ELR (cell line): ENCODE measurements around the gene PPARD.
"Not testable (repeated sequence)": the region's sequence is repeated elsewhere in the genome, so short reads cannot be mapped to it uniquely, and the experiment has no call there.

Experiments used
- DNase-seq: peaks from one replicate; pipeline ENCODE4 v3.0.0-alpha.2; 2015; ENCODE audit warnings: low read depth

PPARD gene

DNA sequence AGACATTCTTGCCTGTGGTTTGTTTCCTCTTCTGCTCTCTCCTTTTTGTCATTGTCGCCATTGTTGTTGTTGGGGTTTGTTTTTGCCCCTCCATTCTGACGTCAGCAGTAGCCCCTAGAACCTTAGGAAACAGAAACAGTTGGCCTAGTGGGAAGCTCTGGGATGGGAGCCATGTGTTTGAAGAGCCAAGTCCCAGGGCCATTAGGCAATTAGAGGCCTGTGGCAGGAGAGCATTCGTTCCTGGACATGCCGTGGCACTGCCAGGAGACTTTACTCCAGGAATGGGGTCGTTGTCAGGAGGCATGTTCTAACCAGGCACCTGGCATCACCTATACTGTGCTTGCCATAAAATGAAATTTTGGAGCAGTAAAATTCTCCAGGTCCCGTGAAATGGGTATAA lies 39.7 kb downstream of the PPARD start:
- DNase-seq: no peak

DNA sequence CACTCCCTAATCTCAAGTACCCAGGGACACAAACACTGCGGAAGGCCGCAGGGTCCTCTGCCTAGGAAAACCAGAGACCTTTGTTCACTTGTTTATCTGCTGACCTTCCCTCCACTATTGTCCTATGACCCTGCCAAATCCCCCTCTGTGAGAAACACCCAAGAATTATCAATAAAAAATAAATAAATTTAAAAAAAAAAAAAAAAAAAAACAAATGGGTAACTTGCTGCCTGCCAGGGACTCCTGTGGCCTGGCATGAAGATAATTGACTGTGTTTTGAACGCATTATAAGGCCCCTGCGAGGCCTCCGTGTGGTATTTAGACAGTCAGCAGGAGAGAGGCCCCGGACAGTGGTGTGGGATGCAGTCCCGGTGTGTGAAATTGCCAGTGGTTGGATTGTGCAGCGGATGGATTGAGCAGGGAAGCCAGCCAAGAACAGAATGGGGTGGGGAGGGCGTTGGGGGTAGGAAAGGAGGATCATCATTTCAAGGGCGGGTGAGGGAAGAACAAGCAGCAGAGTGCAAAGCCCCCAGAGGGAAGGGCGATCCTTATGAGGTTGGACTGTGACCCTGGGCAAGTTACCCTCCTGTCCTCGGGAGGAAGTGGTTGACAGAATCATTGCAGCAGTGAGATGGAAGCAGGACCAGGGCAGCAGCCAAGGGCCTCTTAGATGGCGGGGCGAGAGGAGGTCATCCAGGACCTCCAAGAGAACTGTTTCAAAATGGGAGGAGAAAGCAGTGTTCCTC lies 43.3 kb downstream of the PPARD start:
- DNase-seq: peak; percentile 17

GRCh38 chr6:35386989-35387388 lies 44.6 kb downstream of the PPARD start:
- DNase-seq: peak; percentile 51

DNA sequence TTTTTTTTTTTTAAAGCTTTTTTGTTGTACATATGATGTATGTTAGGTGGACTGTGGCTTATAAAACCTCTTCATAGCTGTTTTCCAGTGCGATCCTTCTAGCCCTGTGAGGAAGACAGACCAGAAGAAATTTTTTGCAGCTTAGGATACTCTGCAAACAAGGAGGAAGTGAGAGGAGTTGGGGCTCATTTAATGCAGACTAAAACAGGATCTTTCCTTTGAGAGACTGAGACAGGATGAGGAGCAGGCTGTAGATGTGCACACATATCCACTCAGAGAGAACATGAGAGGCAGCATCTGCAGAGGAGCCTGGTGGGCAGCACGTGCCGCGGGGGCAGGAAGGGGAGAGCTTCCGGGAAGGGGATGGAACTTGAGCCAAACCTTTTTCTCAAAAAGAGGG lies 45.7 kb downstream of the PPARD start:
- DNase-seq: no peak

GRCh38 chr6:35388772-35389352 lies 46.5 kb downstream of the PPARD start:
- DNase-seq: peak; percentile 41

- DNase-seq: not testable (repeated sequence)
Observed at GRCh38 chr6:35389386-35389785, 47.0 kb downstream of the PPARD start.

- peak; percentile 99 for DNase-seq
Observed at GRCh38 chr6:35391240-35391968, 49.0 kb downstream of the PPARD start.

- no peak for DNase-seq
Observed at GRCh38 chr6:35392111-35392702, 49.8 kb downstream of the PPARD start.

GRCh38 chr6:35392773-35393672 lies 50.7 kb downstream of the PPARD start:
- peak; percentile 54 for DNase-seq

- peak; percentile 89 for DNase-seq
Observed at GRCh38 chr6:35396991-35397390, 54.6 kb downstream of the PPARD start.

DNA sequence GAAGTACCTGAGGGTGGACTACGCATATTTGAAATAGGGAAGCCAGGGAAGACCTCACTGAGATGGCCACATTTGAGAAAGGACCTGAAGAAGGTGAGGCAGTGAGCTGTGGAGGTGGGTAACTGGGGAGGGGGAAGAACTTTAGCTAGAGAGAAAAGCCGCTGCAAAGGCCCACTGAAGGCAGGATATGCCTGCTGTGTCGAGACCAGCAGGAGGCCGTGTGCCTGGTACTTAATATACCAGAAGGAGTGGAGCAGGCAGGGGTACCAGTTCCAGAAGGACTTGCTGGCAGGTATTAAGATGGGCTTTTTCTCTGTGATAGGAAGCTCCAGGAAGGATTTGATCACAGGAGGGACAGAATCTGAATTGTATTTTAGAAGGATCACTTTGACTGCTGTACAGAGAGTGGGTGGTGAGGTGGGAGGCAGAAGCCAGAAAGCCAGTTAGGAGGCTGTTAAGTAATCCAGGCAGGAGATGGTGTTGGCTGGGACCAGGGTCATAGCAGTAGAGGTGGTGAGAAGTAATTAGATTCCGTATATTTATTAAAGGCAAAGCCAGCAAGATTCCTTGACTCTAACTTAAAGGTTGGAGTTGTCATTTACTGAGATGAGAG lies 55.6 kb downstream of the PPARD start:
- no peak for DNase-seq

DNA sequence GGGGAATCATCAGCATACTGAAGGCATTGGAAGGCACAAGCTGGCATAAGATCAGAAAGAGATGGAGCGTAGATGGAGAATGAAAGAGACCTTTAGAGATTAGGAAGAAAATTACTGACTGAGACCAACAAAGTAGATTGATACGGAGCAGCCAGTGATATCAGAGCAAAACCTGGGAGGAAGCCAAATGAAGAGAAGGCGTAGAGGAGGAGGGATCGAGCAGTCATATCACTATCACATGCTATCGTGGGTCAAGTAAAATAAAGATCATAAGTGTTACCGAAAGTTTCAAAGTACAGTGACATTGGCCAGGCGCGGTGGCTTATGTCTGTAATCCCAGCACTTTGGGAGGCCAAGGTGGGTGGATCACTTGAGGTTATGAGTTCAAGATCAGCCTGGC lies 56.2 kb downstream of the PPARD start:
- DNase-seq: no peak

- no peak for DNase-seq
Observed at GRCh38 chr6:35400111-35400510, 57.8 kb downstream of the PPARD start.

GRCh38 chr6:35400901-35401311 lies 58.5 kb downstream of the PPARD start:
- peak; percentile 53 for DNase-seq

GRCh38 chr6:35401514-35401913 lies 59.2 kb downstream of the PPARD start:
- DNase-seq: no peak

DNA sequence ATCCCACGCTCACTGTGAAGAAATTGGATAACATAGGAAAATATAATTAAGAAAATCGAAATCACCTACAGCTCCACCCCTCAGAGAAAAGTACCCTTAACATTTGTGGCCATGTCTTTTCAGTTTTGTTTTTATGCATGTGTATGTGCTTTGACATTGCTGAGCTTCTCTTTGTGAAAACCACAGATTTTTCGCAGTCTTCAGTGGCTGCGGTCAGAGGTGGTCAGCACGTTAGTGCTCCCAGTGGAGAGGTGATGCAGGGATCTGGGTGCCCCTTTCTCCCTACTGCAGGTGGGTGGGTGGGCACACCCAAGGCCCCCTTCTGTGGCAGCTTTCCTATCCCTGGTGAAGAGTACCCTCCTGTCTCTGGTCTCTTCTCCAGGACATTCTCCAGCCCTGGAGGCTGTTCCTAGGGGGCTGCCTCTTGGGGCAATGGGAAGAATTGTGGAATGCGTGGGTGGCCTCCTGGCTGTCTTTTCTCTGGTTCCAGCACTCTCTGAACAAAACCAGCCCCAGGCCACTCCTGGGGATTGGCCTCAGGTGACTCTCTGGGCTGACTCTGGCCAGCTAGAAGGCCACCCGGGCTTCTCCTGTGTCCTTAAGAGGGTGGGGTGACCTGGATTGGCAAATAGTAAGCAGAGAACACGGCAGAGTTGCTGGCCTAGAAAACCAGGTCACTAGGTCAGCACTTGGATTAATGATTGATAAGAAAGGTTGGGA lies 59.9 kb downstream of the PPARD start:
- DNase-seq: no peak

GRCh38 chr6:35402856-35403191 lies 60.5 kb downstream of the PPARD start:
- no peak for DNase-seq

GRCh38 chr6:35403544-35404442 lies 61.4 kb downstream of the PPARD start:
- DNase-seq: no peak

DNA sequence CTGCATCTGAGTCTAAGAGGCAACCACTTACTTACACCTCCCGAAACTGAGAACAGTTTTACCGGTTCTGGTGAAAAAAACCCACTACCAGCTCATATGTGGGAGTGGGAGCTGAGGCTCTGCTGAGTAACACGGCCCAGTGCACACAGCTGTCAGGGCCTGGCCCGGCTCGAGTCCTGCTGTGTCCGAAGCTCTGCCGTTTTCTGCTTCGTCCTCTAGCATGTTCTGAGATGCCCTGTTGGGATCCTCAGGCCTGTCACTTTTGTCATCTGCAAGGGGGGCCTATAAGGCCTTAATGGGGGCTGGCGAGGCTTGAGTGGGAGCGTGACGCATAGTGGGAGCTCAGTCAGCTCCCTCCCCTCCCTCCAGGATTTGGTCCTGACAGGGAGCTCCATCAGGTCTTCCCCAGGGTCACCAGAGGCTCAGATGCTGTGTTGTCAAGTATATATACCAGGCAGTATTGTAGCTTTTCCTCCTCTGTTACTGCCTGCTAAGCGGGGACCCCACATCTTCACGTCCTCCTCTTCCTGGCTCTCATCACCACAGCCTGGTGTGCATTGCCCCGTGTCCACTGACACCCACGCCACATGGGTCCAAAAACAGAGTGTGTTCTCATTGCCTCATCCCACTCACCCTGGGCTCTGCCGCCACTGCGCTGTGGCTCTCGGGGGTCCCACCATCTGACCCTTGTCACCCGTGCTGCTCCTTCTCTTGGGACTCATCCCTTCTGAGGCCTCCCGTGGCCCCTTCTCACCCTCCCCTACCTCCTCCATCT lies 64.5 kb downstream of the PPARD start:
- DNase-seq: no peak
